Glomerular endothelial cell (primary cell): ENCODE measurements around the gene LSP1. TPM values are rescaled to one million over a fixed set of nuclear protein-coding genes. Genes with fewer than 3 reads are reported as not detected.

Source experiments
- DNase-seq: peaks from one replicate; pipeline ENCODE4 v3.0.0-alpha.2; 2011; ENCODE audit warnings: low read depth, low spot score; ENCODE audit errors: extremely low read depth
- total RNA-seq: library from RNA; depleted of rRNA; stranded (reverse); fragments of >200 nt; gene quantifications from 2 replicates; pipeline ENCODE4 v1.2.3, GENCODE V29; 2015

The LSP1 gene
- total RNA-seq, 1 donor from 2014 or later, result 1.1 TPM

DNA sequence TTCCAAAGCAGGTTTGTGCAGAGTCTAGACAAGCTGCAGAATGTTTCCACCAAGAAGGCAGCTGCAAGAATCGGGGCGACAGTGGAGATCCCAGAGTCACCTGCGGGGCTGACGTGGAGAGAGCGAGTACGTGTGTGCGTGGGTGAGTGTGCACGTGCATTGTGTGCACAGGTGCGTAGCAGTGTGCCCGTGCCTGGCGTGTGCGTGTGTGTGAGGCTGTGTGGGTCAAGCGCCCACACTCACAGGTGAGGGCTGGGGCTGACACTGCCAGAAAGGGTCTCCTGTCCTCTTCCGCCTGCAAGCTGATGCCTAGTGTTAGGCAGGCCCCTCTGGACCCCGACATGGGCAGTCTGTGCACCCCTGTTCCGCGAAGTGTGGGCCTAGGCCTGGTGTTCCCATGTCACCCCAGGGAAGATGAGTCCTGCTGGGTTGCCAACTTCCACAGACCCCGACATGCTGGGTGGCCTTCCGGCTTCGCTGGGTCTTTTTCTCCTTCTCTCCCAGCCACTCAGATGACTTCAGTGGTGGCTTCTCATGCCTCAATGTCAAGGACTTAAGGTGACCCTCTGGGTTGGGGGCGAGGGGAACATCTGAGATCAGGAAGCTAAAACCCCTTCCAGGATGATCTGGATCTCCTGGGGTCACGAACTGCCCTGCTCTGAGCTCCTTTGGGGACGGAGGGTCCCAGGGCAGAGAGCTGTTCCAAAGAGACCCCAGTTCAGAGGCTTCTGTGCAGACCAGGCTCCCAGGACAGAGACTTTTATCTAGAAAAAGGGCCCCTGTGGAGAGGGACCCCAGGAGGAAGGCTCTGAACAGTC is 28.5 kb upstream of the LSP1 start:
- no peak for DNase-seq

DNA sequence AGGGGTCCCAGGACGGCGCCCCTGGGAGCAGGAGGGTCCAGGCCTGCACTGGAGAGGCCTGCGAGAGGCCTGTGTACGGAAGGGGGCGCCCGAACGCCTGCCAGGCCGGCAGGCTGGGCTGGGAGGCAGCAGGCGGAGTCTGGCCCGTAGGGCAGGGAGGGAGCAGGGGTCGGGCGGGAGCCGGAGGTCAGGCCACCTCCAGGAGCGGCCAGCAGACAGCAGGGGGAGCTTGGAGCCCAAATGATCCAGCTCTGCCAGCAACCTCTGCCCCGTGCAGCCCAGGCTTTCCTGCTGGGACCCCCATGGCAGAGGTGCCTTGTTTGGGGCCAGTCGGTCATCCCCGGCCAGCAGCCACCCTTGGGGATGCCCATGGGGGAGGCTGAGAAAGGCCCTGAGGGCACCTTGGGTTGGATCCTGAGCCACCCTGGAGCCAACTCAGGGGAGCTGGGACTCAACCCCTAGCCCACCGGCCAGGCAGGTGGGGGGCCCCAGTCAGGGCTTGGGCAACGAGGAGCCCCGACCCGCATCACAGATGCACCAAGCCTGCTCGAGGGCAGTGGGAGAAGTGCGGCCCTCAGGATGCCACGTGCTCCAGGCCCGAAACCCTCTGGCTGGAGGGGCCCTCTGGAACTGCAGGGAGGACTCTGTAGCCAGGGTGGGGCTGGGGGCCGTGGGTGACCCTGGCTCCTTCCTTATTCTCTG is 27.7 kb upstream of the LSP1 start:
- no peak for DNase-seq

- no peak for DNase-seq
Observed at GRCh38 chr11:1825785-1826451, 27.0 kb upstream of the LSP1 start.

GRCh38 chr11:1826552-1827094 is 26.3 kb upstream of the LSP1 start:
- no peak for DNase-seq

DNA sequence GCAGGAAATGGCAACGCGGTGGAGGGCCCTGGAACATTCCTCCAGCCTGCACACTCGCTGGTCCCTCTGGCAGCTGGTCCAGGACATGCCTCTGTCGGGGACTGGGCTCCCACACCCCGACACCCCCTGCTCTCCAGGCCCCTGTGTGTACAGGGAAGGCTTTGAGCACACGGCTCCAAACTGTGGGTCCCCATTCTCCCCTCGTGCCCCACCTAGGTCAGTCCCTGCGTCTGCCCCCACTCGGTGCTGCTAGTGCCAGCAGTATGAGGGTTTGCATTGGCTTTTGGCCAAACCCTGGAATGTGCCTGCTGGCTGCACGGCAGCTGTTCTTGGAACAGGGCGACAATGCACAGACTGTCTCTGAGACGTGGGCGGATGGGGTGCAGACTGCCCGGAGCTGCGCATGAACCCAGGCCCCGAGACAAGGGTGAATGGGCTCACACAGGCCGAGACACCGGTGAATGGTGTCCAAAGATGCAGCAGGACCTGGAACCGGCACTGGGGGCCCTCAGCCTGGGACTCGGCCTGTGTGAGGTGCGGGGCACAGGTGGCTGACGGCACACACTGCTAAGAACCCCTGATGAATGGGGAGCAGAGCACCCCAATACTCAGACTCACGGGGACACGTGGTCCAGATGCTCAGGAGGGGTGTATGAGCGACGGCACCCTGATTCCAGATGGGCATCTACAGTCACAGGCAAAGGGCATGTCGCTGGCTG is 25.6 kb upstream of the LSP1 start:
- DNase-seq, result peak; percentile 2

DNA sequence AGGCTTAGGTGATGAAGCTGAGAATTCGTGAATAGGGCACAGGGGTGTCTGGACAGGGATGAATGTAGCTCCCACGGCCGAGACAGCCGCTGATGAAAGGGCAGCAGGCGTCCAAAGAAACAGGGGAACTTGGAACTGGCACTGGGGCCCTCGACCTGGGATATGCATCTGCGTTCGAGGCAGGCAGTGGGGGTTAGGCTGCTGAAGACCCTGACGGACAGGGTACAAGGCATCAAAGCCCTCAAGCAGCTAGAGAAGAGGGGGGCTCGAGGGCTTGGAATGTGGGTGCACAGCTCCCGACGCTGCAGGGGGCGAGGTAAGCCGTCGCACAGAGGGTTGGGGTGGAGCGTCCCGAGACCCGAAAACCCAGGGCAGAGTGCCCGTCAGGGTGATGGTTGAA is 25.0 kb upstream of the LSP1 start:
- no peak for DNase-seq

DNA sequence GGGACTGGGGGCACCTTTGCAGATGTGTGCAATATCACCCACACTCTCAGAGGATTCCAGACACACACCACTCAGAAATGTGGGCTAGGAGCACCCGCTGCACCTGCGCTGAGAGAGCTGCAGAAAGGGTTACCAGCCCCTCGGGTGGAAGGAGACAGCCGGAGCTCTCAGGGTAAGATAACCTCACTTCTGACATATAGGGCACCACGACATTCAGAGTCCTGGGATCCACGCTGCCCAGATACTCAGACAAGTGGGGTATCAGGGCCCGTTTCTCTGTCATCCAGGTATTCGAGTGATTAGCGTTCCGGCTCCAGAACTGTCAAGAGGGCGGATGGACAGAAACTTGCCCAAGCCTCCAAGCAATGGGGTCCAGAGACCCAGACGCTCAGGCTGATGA is 24.3 kb upstream of the LSP1 start:
- no peak for DNase-seq

DNA sequence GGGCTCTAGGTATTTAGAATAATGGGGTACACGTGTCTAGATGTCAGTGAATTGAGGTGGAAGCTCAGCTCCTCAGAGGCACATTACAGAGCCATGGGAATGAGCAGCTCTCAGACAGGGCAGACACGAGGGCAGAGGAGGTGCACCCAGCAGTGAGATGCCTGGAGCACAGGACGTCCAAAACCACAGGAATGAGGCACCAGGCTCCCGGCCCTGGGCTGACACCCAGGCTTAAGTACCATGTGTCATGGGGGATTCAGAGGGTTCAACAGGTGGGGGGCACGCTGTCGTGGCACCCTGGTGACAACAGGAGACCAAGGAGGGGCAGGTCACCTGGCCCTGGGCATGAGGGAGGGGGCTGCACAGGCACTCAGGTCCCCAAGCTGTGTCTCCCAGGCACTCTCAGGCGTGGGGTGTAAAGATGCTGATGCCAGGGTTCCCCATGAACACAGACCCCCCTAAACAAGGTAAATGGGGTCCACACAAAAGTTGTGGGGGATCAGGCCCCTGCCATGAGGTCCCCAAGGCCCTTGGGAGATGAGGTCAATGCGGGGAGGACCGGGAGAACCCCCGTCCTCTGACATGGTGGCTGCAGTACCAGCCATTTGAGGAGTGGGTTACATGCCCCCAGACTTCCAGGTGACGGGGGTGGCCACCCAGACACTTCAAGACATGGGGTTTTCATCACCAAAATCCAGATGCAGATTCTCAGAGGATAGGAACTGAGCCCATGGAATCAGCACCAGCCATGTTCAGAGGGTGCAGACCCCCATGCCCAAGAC is 23.7 kb upstream of the LSP1 start:
- DNase-seq, result no peak

GRCh38 chr11:1830004-1830321 is 22.9 kb upstream of the LSP1 start:
- DNase-seq, result no peak

DNA sequence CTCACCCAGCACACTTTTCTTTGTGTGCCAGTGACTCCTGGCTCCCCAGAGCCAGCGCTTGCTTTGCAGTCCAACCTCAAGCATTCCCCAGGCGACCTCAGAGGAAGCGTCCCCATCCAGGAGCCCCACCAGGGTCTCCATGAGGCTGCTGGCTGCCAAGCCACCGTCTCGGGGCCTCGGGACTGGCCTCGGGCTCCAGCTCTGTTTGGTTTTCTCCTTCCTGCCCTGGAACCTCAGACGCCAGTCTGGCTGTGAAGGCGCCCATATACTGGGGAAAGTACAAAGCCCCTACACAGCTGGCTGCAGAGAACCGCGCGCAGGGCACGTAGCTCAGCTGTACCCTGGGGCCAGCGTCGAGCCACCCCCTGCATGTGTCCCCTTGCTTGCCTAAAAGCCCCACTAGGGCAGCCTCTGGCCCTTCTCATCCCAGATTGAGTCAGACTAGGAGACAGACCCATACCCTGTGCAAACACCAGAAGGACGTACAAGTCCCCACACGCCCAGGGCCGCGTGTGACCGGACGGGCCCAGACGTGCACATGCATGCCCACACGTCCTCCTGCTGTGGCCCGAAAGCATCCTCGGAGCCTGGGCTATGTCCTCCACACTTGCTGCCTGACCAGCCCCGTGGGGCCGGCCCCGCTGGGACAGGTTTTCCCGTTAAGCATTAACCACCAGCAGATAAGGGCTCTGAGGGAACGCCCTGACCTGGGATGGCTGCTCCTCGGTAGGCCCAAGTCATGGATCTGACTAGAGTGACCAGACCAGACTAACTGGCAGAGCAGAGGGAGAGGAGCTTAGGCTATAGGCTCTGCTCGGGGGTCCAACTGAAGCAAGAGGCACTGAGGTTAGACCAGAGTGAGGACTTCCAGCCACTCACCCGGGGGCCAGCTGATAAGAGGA is 22.3 kb upstream of the LSP1 start:
- DNase-seq, result no peak

- no peak for DNase-seq
Observed at GRCh38 chr11:1831338-1832210, 21.3 kb upstream of the LSP1 start.

DNA sequence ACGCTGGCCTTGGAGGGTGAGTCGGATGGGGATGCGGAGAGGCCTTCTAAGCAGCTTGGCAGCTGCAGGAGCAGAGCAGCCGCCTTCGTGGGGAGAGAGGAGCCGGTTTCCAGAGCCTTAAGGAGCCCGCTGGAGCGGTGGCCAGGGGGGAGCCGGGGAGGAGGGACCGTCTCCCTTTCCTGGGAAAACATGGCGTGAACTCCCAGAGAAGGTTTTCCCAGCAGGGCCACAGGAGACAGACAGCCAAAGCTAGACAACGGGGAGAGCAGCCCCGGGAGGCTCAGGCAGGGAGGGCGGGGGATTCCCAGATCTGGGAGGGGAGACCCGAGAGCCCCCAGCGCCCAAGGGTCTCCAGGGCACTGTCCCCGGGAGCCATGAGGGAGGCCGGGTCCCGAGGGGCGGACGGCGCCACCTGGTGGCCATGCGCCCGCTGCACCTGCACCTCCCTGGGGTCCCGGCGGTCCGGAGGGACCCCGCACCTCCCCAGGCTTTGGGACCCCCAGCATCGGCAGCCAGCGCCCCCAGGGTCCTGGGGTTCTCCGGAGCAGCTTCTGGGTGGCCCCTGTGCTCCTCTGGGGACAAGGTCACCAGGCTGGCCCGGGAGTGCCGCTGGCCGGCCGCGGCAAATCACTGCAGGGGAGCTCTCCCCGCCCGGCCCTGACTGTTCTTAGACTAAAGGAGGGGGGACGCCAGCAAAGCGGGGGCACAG is 20.5 kb upstream of the LSP1 start:
- no peak for DNase-seq

GRCh38 chr11:1832920-1833295 is 20.0 kb upstream of the LSP1 start:
- no peak for DNase-seq

- DNase-seq, result no peak
Observed at GRCh38 chr11:1834062-1834610, 18.7 kb upstream of the LSP1 start.

DNA sequence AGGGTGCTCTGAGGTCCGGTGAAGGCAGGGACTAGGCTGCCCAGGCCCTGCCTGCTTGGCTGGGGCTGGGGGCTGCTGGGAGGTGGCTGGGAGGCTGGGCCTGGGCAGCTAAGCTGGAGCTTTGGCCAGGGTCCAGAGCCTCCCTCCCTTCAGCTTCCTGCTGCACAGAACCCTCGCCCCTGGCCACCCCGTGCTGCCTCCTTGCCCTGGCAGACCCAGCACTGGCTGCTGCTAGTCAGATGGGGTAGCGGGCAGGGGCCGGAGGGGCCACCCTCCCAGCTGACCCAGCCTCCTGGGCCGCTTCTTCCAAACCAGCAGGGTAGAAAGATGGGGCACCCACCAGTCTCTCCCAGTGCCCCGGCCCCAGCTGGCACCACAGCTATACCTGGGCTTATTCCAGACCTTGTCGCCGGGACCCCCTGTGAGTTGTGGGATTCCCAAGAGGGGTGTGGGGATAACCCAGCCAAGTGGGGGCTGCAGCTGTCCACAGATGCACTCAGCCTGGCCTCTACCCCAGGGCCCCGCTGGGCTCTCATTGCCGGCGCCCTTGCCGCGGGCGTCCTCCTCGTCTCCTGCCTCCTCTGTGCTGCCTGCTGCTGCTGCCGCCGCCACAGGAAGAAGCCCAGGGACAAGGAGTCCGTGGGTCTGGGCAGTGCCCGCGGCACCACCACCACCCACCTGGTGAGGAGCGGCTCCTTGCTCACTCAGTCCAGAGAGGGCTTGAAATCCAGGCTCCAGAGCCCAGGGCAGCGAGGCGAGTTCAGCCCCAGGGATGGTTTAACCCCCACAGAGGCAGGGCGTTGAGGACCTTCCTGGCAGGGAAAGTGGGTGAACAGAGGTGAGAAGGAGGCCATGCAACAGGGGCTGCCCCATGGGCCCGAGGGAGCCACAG is 17.9 kb upstream of the LSP1 start, which contains the start of gene SYT8:
Gene SYT8, plus strand, starts transcription at position 212 of the 892 bp plus-strand sequence. Its CDS starts 116 bp downstream, at position 328.
- no peak for DNase-seq

DNA sequence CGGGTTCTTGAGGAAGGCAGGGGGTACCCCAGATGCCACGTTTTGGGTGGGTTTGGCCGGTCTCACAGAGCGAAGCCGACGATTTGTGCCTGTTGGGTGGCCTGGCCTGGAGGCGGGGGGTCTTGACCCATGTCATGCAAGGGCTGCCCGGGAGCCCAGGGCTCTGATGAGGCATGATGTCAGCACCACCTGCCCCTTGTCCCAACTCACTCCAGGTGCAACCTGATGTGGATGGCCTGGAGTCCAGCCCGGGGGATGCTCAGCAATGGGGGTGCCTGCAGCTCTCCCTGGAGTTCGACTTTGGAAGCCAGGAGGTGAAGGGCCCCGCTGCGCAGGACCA is 17.2 kb upstream of the LSP1 start:
- no peak for DNase-seq
